Activated naive CD8-positive, alpha-beta T cell treated with anti-CD3 and anti-CD28 coated beads for 36 hours (primary cell): ENCODE measurements around the gene EYA3. TPM values are rescaled to one million over a fixed set of nuclear protein-coding genes. Genes with fewer than 3 reads are reported as not detected.
A peak's percentile ranks its signal among the peaks of the same experiment; 100 is the strongest.

Experiments used
- DNase-seq: peaks from one replicate; pipeline ENCODE4 v3.0.0; 2021
- H3K27ac Mint-ChIP-seq: one replicate; pipeline ENCODE4 v1.8.0; 2022; ENCODE audit warnings: mild to moderate bottlenecking, moderate library complexity, mixed read lengths
- H3K27me3 Mint-ChIP-seq: one replicate; pipeline ENCODE4 v1.8.0; 2022; ENCODE audit warnings: mild to moderate bottlenecking, mixed read lengths
- H3K36me3 Mint-ChIP-seq: one replicate; pipeline ENCODE4 v1.8.0; 2021; ENCODE audit warnings: mild to moderate bottlenecking, mixed read lengths
- H3K4me1 Mint-ChIP-seq: one replicate; pipeline ENCODE4 v1.8.0; 2021; ENCODE audit warnings: mixed read lengths
- H3K4me3 Mint-ChIP-seq: one replicate; pipeline ENCODE4 v1.8.0; 2022; ENCODE audit warnings: mild to moderate bottlenecking, moderate library complexity, mixed read lengths
- H3K9me3 Mint-ChIP-seq: one replicate; pipeline ENCODE4 v1.8.0; 2022; ENCODE audit warnings: mixed read lengths
- total RNA-seq, 2 experiments: library from RNA; stranded (reverse); gene quantifications; one replicate each; pipeline ENCODE4 v1.2.3, GENCODE V29; 2021

Gene EYA3
- total RNA-seq, 2 experiments from 2014 or later: 30.0 to 30.3 TPM

DNA sequence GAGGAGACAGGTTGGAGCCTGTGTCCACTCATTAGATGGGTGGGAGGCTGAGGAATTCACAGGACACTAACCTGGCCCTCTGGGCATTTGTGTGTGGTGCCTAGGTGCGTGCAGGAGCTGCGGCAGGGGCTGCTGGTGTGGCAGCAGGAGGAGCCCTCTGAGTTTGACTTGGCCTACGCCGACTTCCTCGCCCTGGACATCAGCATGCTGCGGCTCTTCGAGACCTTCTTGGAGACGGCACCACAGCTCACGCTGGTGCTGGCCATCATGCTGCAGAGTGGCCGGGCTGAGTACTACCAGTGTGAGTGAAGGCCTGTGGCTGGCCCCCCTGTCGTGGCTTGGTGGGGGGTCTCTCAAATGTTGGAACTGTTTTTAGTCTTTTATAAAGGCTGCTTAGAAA lies 125.0 kb downstream of the EYA3 start:
- no peak for DNase-seq
- Mint-ChIP-seq H3K27me3 (no peaks in the 10 kb centered on the region), H3K9me3 (no peaks in the 10 kb centered on the region), H3K36me3 (peaks cover 8% of the 10 kb centered on the region), H3K4me1 (peaks cover 18% of the 10 kb centered on the region), H3K27ac (peak overlapping the region; percentile 16), H3K4me3 (no peak overlapping the region)

DNA sequence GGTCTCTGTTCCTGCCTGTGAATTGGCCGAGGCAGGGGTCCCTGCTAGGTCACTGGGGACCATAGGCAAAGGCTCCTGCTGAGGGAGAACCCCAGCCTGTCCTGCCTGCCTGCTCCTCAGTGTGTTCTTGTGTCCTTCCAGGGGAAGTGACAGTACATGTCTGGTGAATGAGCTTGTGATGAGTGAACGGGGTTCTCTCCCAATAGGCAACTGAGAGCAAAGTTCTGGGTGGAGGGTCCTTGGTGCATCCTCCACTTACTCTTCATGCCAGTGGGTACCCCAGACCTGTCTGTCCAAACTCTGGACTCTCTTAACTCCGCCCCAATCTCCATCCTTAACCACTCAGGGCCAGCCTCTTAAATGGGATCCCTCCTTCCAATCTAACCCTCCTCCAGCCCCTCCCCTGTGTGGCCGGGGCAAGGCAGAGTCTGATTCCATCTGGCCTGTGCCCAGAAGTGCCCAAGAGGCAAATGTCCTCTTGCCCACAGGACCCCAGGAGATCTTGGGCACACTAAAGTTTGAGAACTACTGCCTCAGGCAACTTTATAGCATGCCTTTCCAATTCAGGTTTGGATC lies 126.7 kb downstream of the EYA3 start:
- H3K4me1 Mint-ChIP-seq: peaks cover 15% of the 10 kb centered on the region
- no peaks in the 10 kb centered on the region for H3K9me3 Mint-ChIP-seq
- peak overlapping the region; percentile 18 for H3K4me3 Mint-ChIP-seq
- H3K27me3 Mint-ChIP-seq: no peaks in the 10 kb centered on the region
- peaks cover 3% of the 10 kb centered on the region for H3K36me3 Mint-ChIP-seq
- no peak for DNase-seq
- peak overlapping the region; percentile 38 for H3K27ac Mint-ChIP-seq

DNA sequence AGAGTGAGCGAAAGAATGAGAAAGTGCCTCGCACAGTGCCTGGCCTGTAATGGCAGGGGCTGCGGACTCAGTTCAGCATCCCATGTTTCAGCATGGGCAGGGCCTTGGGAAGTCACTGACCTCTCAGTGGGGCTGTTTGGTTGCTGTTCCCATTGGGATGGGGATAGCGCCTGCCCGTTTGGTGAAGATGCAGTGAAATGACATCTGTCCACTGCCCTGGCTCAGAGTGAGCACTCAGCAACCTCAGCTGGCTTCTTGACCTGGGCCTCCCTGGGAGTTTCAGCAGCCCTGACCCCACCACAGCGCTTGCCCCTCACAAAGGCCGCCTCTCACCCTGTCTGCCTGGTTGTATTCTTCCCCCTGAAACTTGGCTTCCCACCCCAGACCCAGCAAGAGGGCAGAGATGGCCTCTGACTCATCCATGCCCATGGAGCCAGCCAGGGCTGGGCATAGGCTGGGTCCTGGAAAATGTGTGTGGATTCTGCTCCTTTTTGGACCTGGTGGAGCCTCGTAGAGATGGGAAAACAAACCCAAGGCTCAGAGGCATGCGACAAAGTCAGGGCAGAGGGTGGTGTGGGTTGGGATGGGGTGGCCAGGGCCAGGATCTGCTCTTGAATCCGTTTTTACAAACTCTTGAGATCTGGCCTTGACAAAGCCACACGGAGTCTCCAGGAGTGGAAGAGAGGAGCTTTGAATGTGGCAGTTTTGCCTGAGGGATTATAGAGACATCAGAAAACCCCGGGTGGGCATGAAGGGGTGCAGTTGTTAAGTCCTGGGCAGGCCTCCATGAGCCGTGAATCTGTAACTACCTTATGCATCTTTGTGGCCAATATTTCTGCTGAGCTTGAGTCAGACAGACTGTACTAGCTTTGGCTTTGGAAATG lies 127.4 kb downstream of the EYA3 start:
- Mint-ChIP-seq H3K4me3 (peak overlapping the region; percentile 75), H3K36me3 (no peaks in the 10 kb centered on the region), H3K27me3 (no peaks in the 10 kb centered on the region), H3K4me1 (peaks cover 15% of the 10 kb centered on the region), H3K27ac (peak overlapping the region; percentile 38), H3K9me3 (no peaks in the 10 kb centered on the region)
- DNase-seq: no peak

DNA sequence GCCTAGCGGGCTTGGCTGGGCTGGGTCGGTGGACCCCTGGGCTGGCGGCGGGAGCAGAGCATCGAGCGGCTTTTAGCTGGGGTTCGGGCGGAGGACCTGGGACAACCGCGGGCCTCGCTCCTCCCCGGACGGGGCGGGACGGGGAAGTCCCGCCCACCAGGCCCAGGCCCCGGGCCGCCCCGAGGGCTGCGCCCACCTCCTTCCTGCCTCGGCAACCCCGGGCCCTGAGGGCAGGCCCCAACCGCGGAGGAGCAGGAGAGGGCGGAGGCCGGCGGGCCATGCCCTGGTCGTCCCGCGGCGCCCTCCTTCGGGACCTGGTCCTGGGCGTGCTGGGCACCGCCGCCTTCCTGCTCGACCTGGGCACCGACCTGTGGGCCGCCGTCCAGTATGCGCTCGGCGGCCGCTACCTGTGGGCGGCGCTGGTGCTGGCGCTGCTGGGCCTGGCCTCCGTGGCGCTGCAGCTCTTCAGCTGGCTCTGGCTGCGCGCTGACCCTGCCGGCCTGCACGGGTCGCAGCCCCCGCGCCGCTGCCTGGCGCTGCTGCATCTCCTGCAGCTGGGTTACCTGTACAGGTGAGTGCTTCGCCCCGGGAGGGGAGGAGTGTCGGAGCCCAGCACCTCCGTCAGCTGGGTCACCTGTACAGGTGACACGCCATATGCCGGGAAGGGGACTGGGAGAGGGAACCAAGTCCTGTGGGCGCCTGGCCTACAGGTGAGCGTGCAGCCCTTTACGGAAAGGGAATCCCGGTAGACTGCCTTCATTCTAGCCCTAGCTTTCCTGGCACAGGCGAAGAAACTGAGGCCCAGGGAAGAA lies 128.4 kb downstream of the EYA3 start, which contains the start of gene XKR8:
TSS of gene XKR8 (plus strand) at position 182 of the 812 bp plus-strand sequence. CDS start at position 279, 97 bp downstream.
- Mint-ChIP-seq H3K27ac (peak within 1 kb of the TSS; percentile 70), H3K9me3 (no peaks in the 10 kb centered on the region), H3K36me3 (no peaks in the 10 kb centered on the region), H3K27me3 (no peaks in the 10 kb centered on the region), H3K4me3 (peak within 1 kb of the TSS; percentile 75), H3K4me1 (peaks cover 15% of the 10 kb centered on the region)
- peak; percentile 90 for DNase-seq

DNA sequence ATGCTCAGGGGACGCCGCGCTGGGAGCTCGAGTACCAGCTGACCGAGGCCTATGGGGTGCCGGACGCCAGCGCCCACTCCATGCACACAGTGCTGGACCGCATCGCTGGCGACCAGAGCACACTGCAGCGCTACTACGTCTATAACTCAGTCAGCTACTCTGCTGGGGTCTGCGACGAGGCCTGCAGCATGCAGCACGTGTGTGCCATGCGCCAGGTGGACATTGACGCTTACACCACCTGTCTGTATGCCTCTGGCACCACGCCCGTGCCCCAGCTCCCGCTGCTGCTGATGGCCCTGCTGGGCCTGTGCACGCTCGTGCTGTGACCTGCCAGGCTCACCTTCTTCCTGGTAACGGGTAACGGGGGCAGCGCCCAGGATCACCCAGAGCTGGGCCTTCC lies 129.9 kb downstream of the EYA3 start:
- H3K4me1 Mint-ChIP-seq: peaks cover 15% of the 10 kb centered on the region
- H3K27me3 Mint-ChIP-seq: no peaks in the 10 kb centered on the region
- H3K9me3 Mint-ChIP-seq: no peaks in the 10 kb centered on the region
- no peaks in the 10 kb centered on the region for H3K36me3 Mint-ChIP-seq
- no peak overlapping the region for H3K27ac Mint-ChIP-seq
- no peak overlapping the region for H3K4me3 Mint-ChIP-seq
- DNase-seq: no peak

DNA sequence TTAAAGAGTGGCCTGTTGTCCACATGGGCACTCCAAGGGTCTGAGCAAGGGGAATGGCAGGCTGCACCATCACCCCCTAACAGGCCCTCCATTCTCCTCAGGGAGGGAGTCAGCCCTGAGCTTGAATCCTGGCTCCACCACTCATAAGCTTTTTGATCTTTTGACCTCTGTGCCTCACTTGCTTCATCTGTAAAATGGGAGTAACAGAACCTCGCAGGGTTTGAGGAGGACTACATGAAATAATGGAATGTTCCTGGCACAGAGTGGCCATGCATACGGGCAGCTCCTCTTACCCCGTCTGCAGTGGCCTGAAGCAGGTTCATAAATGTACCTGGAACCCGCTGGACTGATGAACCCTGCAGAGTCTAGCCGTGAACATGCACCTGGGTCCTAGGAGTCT lies 130.8 kb downstream of the EYA3 start:
- no peak overlapping the region for H3K27ac Mint-ChIP-seq
- DNase-seq: no peak

DNA sequence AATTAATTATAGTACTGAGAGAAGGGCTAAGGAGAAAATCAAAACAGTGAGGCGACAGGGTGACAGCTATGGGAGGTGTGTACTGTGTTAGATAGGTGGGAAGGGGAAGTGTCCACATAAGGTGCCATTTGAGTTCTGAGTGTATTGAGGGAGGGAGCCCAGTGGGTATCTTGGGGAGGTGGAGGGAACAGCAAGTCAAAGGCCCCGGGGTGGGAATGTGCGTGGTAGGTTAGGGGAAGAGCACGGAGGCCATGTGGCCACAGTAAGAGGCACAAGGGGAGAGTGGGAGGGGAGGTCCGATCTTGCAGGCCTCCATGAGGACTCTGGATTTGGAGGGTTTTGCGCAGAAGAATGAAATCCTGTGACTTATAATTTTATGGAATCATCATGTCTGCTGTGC lies 131.6 kb downstream of the EYA3 start:
- Mint-ChIP-seq H3K9me3 (no peaks in the 10 kb centered on the region), H3K27ac (no peak overlapping the region), H3K27me3 (no peaks in the 10 kb centered on the region), H3K4me3 (no peak overlapping the region), H3K36me3 (no peaks in the 10 kb centered on the region), H3K4me1 (peaks cover 11% of the 10 kb centered on the region)
- DNase-seq: no peak

More for the DNA sequence above, 130.8 kb downstream of the EYA3 start:
- no peaks in the 10 kb centered on the region for H3K36me3 Mint-ChIP-seq
- H3K9me3 Mint-ChIP-seq: no peaks in the 10 kb centered on the region
- no peaks in the 10 kb centered on the region for H3K27me3 Mint-ChIP-seq
- H3K4me1 Mint-ChIP-seq: peaks cover 15% of the 10 kb centered on the region
- H3K4me3 Mint-ChIP-seq: no peak overlapping the region

DNA sequence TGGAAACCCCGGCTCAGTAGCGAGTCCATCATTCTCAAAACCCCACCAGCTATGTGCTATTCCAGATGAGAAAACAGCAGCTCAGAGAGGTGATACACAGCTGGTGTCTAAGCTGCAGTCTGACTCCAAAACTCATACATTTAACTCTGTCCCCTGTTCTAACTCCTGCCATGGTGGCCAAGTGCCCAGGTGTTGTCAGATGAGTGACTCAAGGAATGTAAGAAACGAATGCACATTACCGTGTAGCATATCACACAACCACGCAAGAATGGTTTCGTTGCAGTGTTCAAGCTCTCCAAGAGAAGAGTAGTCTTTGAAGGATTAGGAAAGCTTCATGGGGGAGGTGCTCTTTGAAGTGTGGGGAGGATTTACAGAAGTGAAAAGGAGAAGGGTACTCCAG lies 133.3 kb downstream of the EYA3 start:
- H3K27me3 Mint-ChIP-seq: no peaks in the 10 kb centered on the region
- no peak for DNase-seq
- no peak overlapping the region for H3K27ac Mint-ChIP-seq
- no peaks in the 10 kb centered on the region for H3K4me1 Mint-ChIP-seq
- H3K9me3 Mint-ChIP-seq: no peaks in the 10 kb centered on the region
- no peak overlapping the region for H3K4me3 Mint-ChIP-seq
- H3K36me3 Mint-ChIP-seq: no peaks in the 10 kb centered on the region

DNA sequence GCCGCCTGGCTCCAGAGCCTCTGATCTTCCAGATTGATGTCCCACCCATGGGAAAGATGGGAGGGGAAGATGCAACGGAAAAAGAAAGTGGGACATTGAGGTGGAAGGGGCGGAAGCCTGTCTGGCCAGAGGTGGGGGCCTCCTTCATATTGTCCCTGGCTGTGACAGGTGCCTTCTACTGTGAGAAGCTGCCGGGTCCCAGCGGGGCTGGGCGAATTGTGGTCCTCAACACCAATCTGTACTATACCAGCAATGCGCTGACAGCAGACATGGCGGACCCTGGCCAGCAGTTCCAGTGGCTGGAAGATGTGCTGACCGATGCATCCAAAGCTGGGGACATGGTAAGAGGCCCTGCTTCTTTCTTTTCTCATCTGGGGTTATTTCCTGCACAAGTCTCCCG lies 134.2 kb downstream of the EYA3 start:
- Mint-ChIP-seq H3K36me3 (no peaks in the 10 kb centered on the region), H3K4me3 (no peak overlapping the region), H3K9me3 (no peaks in the 10 kb centered on the region), H3K27ac (no peak overlapping the region), H3K4me1 (no peaks in the 10 kb centered on the region), H3K27me3 (no peaks in the 10 kb centered on the region)
- DNase-seq: no peak

DNA sequence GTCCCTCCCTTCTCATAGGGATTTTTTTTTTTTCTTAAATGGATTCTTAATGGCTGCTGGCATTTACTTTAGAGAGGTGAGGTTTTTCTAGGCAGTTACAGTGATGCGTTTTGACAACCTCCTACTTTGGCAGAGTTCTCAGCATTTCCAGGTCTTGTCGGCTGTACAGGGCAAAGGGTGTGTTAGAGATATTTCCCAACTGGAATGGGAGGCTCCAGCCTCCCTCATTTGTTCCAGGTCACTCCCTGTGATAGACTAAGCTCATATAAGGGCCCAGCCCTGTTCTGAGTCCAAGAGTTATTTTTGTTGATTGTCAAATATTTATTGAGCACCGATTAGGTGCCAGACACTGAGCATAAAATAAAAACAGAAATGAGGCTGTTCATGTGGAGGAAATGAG lies 136.3 kb downstream of the EYA3 start:
- Mint-ChIP-seq H3K36me3 (no peaks in the 10 kb centered on the region), H3K27me3 (no peaks in the 10 kb centered on the region), H3K4me3 (no peak overlapping the region), H3K4me1 (no peaks in the 10 kb centered on the region), H3K27ac (no peak overlapping the region), H3K9me3 (no peaks in the 10 kb centered on the region)
- DNase-seq: no peak

DNA sequence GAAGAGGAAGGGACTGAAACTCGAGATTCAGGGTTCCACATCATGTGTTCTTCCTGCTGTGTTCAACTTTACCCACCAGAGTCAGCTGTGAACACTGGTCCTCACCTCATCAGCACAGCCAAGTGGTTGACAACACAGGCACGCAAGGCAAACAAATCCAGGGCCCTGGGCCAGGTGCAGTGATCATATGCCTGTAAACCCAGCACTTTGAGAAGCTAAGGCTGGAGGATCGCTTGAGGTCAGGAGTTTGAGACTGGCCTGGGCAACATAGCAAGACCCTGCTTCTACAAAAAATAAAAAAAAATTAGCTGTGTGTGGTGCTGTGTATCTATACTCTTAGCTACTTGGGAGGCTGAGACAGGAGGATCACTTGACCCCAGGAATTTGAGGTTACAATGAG lies 137.0 kb downstream of the EYA3 start:
- no peak overlapping the region for H3K4me3 Mint-ChIP-seq

DNA sequence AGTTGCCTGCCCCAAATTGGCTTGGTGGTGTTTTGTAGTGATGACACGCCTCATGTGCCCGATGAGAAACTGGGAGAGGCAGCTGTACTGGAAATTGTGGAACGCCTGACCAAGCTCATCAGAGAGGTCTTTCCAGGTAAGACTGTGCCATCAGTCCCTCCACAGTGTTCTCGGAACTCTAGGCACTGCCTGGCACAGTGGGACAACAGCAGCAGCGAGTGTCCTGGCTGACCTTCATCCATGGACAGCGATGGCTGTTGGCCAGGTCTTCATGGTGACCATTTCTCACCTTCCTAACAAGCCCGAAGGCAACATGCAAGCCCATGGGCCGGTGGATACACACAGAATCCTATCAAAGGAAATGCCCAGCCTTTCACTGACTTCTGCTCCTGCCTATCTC lies 139.4 kb downstream of the EYA3 start:
- no peak overlapping the region for H3K27ac Mint-ChIP-seq
- H3K4me3 Mint-ChIP-seq: no peak overlapping the region
- no peaks in the 10 kb centered on the region for H3K27me3 Mint-ChIP-seq
- no peaks in the 10 kb centered on the region for H3K4me1 Mint-ChIP-seq
- no peaks in the 10 kb centered on the region for H3K9me3 Mint-ChIP-seq
- DNase-seq: no peak
- no peaks in the 10 kb centered on the region for H3K36me3 Mint-ChIP-seq

More for the DNA sequence above, 137.0 kb downstream of the EYA3 start:
- DNase-seq: no peak
- Mint-ChIP-seq H3K4me1 (no peaks in the 10 kb centered on the region), H3K36me3 (no peaks in the 10 kb centered on the region), H3K27me3 (no peaks in the 10 kb centered on the region), H3K27ac (no peak overlapping the region), H3K9me3 (no peaks in the 10 kb centered on the region)

DNA sequence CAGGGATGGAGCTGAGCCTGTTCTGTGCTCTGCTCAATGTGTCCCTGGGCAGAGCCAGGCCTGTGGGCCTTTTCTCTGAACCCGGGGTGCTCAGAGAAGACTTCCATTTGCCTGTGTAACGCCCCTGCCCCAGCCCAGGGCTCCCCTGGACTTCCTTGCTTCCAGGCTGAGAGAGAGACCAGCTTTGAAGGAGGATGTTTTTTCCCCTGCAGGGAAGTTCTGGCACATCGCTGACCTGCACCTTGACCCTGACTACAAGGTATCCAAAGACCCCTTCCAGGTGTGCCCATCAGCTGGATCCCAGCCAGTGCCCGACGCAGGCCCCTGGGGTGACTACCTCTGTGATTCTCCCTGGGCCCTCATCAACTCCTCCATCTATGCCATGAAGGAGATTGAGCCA lies 143.4 kb downstream of the EYA3 start:
- Mint-ChIP-seq H3K27ac (no peak overlapping the region), H3K9me3 (no peaks in the 10 kb centered on the region), H3K27me3 (no peaks in the 10 kb centered on the region), H3K4me1 (peaks cover 14% of the 10 kb centered on the region), H3K36me3 (no peaks in the 10 kb centered on the region), H3K4me3 (no peak overlapping the region)
- DNase-seq: no peak

DNA sequence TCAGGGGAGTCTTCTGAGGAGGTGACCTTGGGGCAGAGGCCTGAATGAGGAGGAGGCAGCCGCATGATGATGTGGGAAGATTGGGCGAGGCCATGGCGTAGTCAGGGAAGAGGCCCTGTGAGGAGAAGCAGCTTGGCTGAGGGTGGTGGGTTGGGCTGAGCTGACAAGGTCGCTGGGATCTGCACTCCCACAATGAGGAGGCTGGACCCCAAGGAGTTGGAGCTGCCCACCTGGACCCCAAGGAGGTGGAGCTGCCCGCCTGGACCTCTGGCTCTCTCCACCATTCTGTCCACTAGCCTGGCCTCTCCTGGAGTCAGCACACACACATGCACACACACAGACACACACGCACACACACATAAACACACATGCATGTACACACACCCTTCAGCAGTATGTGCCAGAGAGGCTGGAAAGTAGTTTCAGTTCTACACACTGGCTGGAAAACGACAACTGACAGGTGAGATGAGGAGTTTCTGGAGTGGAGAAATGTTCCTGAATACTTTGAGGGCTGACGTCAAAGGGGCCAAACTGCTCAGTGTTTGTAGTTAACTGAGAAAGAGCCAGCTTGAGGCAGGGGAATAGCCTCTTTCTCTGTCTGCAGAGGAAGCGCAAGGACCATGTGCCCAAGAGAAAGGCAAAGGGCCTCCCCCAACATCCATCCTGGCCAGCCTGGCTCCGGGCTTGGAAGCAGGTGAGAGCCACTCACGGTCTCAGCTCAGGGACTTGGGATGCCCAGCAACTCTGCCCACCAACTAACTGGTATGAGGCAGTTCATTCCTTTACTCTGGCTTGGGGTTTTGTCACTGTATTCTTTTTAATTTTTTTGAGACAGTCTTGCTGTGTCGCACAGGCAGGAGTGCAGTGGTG lies 146.5 kb downstream of the EYA3 start:
- DNase-seq: no peak
- no peaks in the 10 kb centered on the region for H3K36me3 Mint-ChIP-seq
- H3K9me3 Mint-ChIP-seq: no peaks in the 10 kb centered on the region
- no peaks in the 10 kb centered on the region for H3K27me3 Mint-ChIP-seq
- no peak overlapping the region for H3K27ac Mint-ChIP-seq
- no peak overlapping the region for H3K4me3 Mint-ChIP-seq
- H3K4me1 Mint-ChIP-seq: peaks cover 18% of the 10 kb centered on the region
